HEK293 (cell line): ENCODE results near the gene PKNOX2.

Experiments
- MEIS1 ChIP-seq: sonication (generic); formaldehyde crosslinking; IDR thresholded peaks from 2 replicates; pipeline ENCODE4 v1.8.1; 2022; ENCODE audit warnings: missing genetic modification reagents, mild to moderate bottlenecking, borderline replicate concordance
- MYNN ChIP-seq: fragments of 450-650 bp; formaldehyde crosslinking; IDR thresholded peaks from 2 replicates; pipeline ENCODE4 v1.5.1; 2016; ENCODE audit warnings: missing biosample characterization, missing genetic modification characterization, borderline replicate concordance
- TRIM28 ChIP-seq: IDR thresholded peaks from 2 replicates; pipeline ENCODE4 v1.6.1; 2011; ENCODE audit warnings: low read length, control low read depth, borderline replicate concordance
- YY1 ChIP-seq: fragments of 450-650 bp; formaldehyde crosslinking; IDR thresholded peaks from 2 replicates; pipeline ENCODE4 v1.5.1; 2018; ENCODE audit warnings: missing biosample characterization, missing genetic modification characterization
- ZBTB20 ChIP-seq: fragments of 450-650 bp; formaldehyde crosslinking; IDR thresholded peaks from 2 replicates; pipeline ENCODE4 v1.5.1; 2016; ENCODE audit warnings: missing biosample characterization, missing genetic modification characterization
- ZNF175 ChIP-seq: fragments of 450-650 bp; formaldehyde crosslinking; IDR thresholded peaks from 2 replicates; pipeline ENCODE4 v1.5.1; 2016; ENCODE audit warnings: missing biosample characterization, missing genetic modification characterization
- ZNF549 ChIP-seq: fragments of 450-650 bp; IDR thresholded peaks from 2 replicates; pipeline ENCODE4 v1.5.1; 2018; ENCODE audit warnings: missing biosample characterization, missing genetic modification characterization, mild to moderate bottlenecking, inconsistent platforms, moderate library complexity
- ZNF558 ChIP-seq: fragments of 450-650 bp; formaldehyde crosslinking; IDR thresholded peaks from 2 replicates; pipeline ENCODE4 v1.5.1; 2016; ENCODE audit warnings: missing biosample characterization, missing genetic modification characterization
- TF ChIP-seq, protein P1 (sequence below): fragments of 450-650 bp; formaldehyde crosslinking; IDR thresholded peaks from 2 replicates; pipeline ENCODE4 v1.5.1; 2016; ENCODE audit warnings: missing biosample characterization, missing genetic modification characterization
- TF ChIP-seq, protein P2 (sequence below): fragments of 450-650 bp; formaldehyde crosslinking; IDR thresholded peaks from 2 replicates; pipeline ENCODE4 v1.5.1; 2016; ENCODE audit warnings: missing biosample characterization, missing genetic modification characterization

DNA sequence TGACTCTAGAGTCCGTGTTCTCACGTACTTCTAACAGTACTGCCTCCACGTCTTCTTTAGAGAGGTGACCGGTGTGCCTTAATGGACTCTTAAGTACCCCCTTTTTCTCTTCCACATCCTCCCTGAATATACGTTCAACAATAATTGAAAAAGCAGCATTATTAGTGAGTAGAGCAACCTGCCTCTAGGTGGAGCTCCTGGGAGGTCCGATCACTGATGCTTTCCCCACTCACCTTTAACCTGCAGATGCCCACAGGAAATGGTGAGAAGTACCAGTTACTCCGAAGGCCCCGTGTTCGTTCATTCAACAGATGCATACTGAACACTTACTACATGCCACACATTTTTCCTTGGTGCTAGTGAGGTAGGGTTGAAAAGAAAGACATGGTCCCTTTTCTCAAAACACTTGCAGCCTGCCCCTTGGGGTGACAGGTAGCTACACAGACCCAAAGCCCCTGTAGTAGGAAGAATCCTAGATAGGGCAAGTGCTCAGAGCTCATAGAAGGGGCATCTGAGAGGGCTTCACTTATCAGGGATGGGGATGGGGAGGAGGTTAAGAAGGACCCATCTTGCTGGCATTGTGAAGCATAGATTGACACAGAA is 258.8 kb downstream of the PKNOX2 start:
- TF ChIP-seq ZNF175 (tag by site-specific recombination) (no peak), TRIM28 (no peak), MEIS1 (CRISPR knock-in tag) (no peak), YY1 (tag by site-specific recombination) (no peak), ZBTB20 (tag by site-specific recombination) (no peak), MYNN (no peak), ZNF558 (tag by site-specific recombination) (no peak), ZNF549 (tag by site-specific recombination) (no peak)
- TF ChIP-seq, protein P1, sequence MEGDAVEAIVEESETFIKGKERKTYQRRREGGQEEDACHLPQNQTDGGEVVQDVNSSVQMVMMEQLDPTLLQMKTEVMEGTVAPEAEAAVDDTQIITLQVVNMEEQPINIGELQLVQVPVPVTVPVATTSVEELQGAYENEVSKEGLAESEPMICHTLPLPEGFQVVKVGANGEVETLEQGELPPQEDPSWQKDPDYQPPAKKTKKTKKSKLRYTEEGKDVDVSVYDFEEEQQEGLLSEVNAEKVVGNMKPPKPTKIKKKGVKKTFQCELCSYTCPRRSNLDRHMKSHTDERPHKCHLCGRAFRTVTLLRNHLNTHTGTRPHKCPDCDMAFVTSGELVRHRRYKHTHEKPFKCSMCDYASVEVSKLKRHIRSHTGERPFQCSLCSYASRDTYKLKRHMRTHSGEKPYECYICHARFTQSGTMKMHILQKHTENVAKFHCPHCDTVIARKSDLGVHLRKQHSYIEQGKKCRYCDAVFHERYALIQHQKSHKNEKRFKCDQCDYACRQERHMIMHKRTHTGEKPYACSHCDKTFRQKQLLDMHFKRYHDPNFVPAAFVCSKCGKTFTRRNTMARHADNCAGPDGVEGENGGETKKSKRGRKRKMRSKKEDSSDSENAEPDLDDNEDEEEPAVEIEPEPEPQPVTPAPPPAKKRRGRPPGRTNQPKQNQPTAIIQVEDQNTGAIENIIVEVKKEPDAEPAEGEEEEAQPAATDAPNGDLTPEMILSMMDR (tag by site-specific recombination): no peak
- TF ChIP-seq, protein P2, sequence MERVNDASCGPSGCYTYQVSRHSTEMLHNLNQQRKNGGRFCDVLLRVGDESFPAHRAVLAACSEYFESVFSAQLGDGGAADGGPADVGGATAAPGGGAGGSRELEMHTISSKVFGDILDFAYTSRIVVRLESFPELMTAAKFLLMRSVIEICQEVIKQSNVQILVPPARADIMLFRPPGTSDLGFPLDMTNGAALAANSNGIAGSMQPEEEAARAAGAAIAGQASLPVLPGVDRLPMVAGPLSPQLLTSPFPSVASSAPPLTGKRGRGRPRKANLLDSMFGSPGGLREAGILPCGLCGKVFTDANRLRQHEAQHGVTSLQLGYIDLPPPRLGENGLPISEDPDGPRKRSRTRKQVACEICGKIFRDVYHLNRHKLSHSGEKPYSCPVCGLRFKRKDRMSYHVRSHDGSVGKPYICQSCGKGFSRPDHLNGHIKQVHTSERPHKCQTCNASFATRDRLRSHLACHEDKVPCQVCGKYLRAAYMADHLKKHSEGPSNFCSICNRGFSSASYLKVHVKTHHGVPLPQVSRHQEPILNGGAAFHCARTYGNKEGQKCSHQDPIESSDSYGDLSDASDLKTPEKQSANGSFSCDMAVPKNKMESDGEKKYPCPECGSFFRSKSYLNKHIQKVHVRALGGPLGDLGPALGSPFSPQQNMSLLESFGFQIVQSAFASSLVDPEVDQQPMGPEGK (tag by site-specific recombination): no peak
